ENCODE measurements around the gene MED12L.

The MED12L gene

Small RNAs within 50 kb of the gene (small RNA-seq; reads per million reads assigned to genes)
- 1.1 reads per million for gene RNA5SP145 (ENCODE audit: insufficient read depth)
